BLaER1 (cell line): ENCODE data around the gene PCDHA4.

Source experiments
- H3K27ac ChIP-seq: shearing (Covaris generic); formaldehyde crosslinking; 2 replicates; pipeline ENCODE4 v1.8.1; 2022
- H3K27me3 ChIP-seq: shearing (Covaris generic); formaldehyde crosslinking; 2 replicates; pipeline ENCODE4 v1.8.1; 2022
- H3K36me3 ChIP-seq: shearing (Covaris generic); formaldehyde crosslinking; 2 replicates; pipeline ENCODE4 v1.8.1; 2022
- H3K4me1 ChIP-seq: shearing (Covaris generic); formaldehyde crosslinking; 2 replicates; pipeline ENCODE4 v1.8.1; 2022
- H3K4me2 ChIP-seq: shearing (Covaris generic); formaldehyde crosslinking; 2 replicates; pipeline ENCODE4 v1.8.1; 2022
- H3K4me3 ChIP-seq: shearing (Covaris generic); formaldehyde crosslinking; 2 replicates; pipeline ENCODE4 v1.8.1; 2022
- H3K9ac ChIP-seq: shearing (Covaris generic); formaldehyde crosslinking; 2 replicates; pipeline ENCODE4 v1.8.1; 2022
- H3K9me3 ChIP-seq: shearing (Covaris generic); formaldehyde crosslinking; 2 replicates; pipeline ENCODE4 v1.8.1; 2022
- H4K20me1 ChIP-seq: shearing (Covaris generic); formaldehyde crosslinking; 2 replicates; pipeline ENCODE4 v1.8.1; 2022
- Cebpa-rat ChIP-seq: shearing (Covaris generic); IDR thresholded peaks from 2 replicates; pipeline ENCODE4 v1.8.1; 2022

The PCDHA4 gene

DNA sequence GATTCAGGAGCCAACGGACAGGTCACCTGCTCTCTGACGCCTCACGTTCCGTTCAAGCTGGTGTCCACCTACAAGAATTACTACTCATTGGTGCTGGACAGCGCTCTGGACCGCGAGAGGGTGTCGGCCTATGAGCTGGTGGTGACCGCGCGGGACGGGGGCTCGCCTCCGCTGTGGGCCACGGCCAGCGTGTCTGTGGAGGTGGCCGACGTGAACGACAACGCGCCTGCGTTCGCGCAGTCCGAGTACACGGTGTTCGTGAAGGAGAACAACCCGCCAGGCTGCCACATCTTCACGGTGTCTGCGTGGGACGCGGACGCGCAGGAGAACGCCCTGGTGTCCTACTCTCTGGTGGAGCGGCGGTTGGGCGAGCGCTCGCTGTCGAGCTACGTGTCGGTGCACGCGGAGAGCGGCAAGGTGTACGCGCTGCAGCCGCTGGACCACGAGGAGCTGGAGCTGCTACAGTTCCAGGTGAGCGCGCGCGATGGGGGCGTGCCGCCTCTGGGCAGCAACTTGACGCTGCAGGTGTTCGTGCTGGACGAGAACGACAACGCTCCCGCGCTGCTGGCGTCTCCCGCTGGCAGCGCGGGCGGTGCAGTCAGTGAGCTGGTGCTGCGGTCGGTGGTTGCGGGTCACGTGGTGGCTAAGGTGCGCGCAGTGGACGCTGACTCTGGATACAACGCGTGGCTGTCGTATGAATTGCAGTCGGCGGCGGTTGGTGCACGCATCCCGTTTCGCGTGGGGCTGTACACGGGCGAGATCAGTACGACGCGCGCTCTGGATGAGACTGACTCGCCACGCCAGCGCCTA, 50.5 kb downstream of the PCDHA4 start:
- Histone ChIP-seq H3K9me3 (peaks cover 39% of the 10 kb centered on the region), H3K4me1 (no peaks in the 10 kb centered on the region), H3K27ac (no peak overlapping the region), H4K20me1 (no peaks in the 10 kb centered on the region), H3K36me3 (no peaks in the 10 kb centered on the region), H3K9ac (no peak overlapping the region), H3K4me3 (no peak overlapping the region), H3K4me2 (no peak overlapping the region), H3K27me3 (no peaks in the 10 kb centered on the region)
- no peak for TF ChIP-seq Cebpa-rat

DNA sequence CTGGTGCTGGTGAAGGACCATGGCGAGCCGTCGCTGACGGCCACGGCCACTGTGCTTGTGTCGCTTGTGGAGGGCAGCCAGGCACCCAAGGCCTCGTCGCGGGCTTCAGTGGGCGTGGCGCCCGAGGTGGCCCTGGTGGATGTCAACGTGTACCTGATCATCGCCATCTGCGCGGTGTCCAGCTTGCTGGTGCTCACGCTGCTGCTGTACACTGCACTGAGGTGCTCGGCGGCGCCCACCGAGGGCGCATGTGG, 51.0 kb downstream of the PCDHA4 start:
- no peak overlapping the region for H3K27ac ChIP-seq
- TF ChIP-seq Cebpa-rat = no peak
- no peaks in the 10 kb centered on the region for H3K36me3 ChIP-seq
- peaks cover 45% of the 10 kb centered on the region for H3K9me3 ChIP-seq
- H3K4me3 ChIP-seq = no peak overlapping the region
- H4K20me1 ChIP-seq = no peaks in the 10 kb centered on the region
- no peaks in the 10 kb centered on the region for H3K27me3 ChIP-seq
- no peak overlapping the region for H3K9ac ChIP-seq
- no peak overlapping the region for H3K4me2 ChIP-seq
- H3K4me1 ChIP-seq = no peaks in the 10 kb centered on the region

DNA sequence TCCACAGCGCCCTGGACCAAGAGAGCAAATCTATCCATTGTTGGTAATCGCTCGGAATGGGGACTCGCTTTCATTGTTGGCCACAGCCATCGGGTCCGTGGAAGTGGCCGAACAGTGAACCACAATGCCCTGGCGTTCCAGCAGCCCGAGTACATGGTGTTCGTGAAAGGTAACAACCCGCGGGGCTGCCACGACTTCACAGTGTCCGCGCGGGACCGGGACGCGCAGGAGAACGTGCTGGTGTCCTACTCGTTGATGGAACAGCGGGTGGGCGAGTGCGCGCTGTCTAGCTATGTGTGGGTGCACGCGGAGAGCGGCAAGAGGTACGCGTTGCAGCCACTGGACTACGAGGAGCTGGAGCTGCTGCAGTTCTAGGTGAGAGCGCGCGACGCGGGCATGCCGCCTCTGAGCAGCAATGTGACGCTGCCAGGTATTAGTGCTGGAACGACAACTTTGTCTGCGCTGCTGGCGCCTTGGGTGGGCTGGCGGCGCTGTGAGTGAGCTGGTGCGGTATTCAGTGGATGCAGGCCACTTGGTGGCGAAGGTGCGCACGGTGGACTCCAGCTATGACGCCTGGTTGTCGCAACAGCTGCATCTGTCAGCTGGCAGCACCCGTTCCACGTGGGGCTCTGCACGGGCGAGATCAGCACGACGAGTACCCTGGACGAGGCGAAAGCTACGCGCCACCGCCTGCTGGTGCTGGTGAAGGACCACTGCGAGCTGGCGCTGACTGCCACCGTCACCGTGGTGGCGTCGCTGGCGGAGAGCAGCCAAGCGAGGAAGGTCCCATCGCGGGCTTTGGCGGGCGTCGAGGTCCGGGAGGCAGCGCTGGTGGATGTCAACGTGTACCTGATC, 55.8 kb downstream of the PCDHA4 start:
- TF ChIP-seq Cebpa-rat = no peak
- Histone ChIP-seq H3K27ac (no peak overlapping the region), H3K9me3 (peaks cover 33% of the 10 kb centered on the region), H3K9ac (no peak overlapping the region), H3K27me3 (no peaks in the 10 kb centered on the region), H3K4me1 (no peaks in the 10 kb centered on the region), H3K36me3 (no peaks in the 10 kb centered on the region), H3K4me3 (no peak overlapping the region), H3K4me2 (no peak overlapping the region), H4K20me1 (no peaks in the 10 kb centered on the region)
